HFFc6 (cell line): ENCODE results near the gene B3GLCT. TPM values are rescaled to one million over a fixed set of nuclear protein-coding genes. Genes with fewer than 3 reads are reported as not detected.

ENCODE experiments used
- DNase-seq: peaks from one replicate; pipeline ENCODE4 v3.0.0-alpha.2; 2018
- H3K27ac Mint-ChIP-seq: 2 replicates; pipeline ENCODE4 v1.8.0; 2020; ENCODE audit warnings: mild to moderate bottlenecking, mixed read lengths
- H3K27me3 Mint-ChIP-seq: 2 replicates; pipeline ENCODE4 v1.8.0; 2021; ENCODE audit warnings: mild to moderate bottlenecking, moderate library complexity, mixed read lengths; ENCODE audit not compliant: insufficient read depth
- H3K36me3 Mint-ChIP-seq: 2 replicates; pipeline ENCODE4 v1.8.0; 2021; ENCODE audit warnings: low read depth, mixed read lengths
- H3K4me1 Mint-ChIP-seq: 2 replicates; pipeline ENCODE4 v1.8.0; 2020; ENCODE audit warnings: low read depth, mixed read lengths
- H3K4me3 Mint-ChIP-seq: 2 replicates; pipeline ENCODE4 v1.8.0; 2020; ENCODE audit warnings: mild to moderate bottlenecking, moderate library complexity, mixed read lengths
- H3K9me3 Mint-ChIP-seq: 2 replicates; pipeline ENCODE4 v1.8.0; 2020; ENCODE audit warnings: mild to moderate bottlenecking, mixed read lengths
- total RNA-seq, 6 experiments: library from RNA; stranded (reverse); fragmentation: NEBNext Ultra II Directional; extraction: Animal tissue kit (Norgen Biotek cat#: 25700); gene quantifications; 2 replicates in 1 of 6; 3 replicates in 5 of 6; pipeline ENCODE4 v1.2.3, GENCODE V29; 2021
- TF ChIP-seq, protein P1 (sequence below): fragments of 200-600 bp; sonication (generic); IDR thresholded peaks from 2 replicates; pipeline ENCODE4 v1.5.0; 2021; ENCODE audit warnings: antibody characterized with exemption, mild to moderate bottlenecking

B3GLCT gene
- total RNA-seq, 6 experiments from 2014 or later, result 5.0 to 7.5 (median 6.9) TPM

DNA sequence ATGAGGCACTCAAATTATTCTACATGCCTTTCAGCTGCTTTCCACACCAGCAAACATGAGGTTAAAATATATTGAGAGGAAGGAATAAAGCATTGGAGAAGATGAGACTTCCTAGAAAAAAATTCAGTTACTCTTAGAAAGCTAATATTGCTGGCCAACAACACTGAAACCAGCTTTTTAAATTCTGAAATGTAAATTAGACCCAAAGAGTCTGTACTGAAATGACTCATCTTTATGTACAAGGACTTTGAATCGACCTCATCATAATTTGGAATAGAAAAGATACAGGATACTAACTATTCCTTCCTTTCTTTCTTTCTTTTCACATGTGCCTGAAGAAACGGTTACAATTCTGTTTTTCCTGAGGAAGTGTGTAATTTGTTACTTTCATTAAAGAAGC lies 31.6 kb upstream of the B3GLCT start:
- Mint-ChIP-seq H3K27me3 (no peaks in the 10 kb centered on the region), H3K4me1 (peaks cover 21% of the 10 kb centered on the region), H3K9me3 (no peaks in the 10 kb centered on the region), H3K27ac (no peak overlapping the region), H3K36me3 (no peaks in the 10 kb centered on the region), H3K4me3 (no peak overlapping the region)
- no peak for DNase-seq
- TF ChIP-seq, protein P1, sequence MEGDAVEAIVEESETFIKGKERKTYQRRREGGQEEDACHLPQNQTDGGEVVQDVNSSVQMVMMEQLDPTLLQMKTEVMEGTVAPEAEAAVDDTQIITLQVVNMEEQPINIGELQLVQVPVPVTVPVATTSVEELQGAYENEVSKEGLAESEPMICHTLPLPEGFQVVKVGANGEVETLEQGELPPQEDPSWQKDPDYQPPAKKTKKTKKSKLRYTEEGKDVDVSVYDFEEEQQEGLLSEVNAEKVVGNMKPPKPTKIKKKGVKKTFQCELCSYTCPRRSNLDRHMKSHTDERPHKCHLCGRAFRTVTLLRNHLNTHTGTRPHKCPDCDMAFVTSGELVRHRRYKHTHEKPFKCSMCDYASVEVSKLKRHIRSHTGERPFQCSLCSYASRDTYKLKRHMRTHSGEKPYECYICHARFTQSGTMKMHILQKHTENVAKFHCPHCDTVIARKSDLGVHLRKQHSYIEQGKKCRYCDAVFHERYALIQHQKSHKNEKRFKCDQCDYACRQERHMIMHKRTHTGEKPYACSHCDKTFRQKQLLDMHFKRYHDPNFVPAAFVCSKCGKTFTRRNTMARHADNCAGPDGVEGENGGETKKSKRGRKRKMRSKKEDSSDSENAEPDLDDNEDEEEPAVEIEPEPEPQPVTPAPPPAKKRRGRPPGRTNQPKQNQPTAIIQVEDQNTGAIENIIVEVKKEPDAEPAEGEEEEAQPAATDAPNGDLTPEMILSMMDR, result no peak

DNA sequence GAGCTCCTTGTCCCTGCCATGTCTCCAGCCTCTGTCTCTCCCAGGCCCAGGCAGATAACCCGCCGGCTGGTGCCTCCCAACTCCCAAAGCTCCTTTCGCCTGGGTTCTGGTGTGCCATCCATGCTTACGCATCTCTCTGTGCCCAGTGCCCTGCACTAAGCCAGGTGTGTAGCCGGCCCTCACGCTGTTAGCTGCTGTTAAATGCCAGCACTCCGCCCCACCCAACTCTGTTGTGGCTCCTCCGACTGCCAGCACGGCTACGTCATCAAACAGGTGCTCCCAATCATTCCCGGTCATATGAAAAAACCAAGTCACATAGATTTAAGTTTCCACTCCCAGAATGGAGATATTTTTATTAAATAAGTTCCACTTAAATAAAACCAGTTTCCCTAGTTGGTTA lies 31.0 kb upstream of the B3GLCT start:
- H3K4me3 Mint-ChIP-seq, result no peak overlapping the region
- H3K36me3 Mint-ChIP-seq, result no peaks in the 10 kb centered on the region
- no peaks in the 10 kb centered on the region; the same call in 1 of the 2 replicates for H3K27me3 Mint-ChIP-seq
- TF ChIP-seq, protein P1, result no peak
- no peak overlapping the region for H3K27ac Mint-ChIP-seq
- no peak for DNase-seq
- H3K4me1 Mint-ChIP-seq, result peaks cover 23% of the 10 kb centered on the region
- no peaks in the 10 kb centered on the region for H3K9me3 Mint-ChIP-seq

DNA sequence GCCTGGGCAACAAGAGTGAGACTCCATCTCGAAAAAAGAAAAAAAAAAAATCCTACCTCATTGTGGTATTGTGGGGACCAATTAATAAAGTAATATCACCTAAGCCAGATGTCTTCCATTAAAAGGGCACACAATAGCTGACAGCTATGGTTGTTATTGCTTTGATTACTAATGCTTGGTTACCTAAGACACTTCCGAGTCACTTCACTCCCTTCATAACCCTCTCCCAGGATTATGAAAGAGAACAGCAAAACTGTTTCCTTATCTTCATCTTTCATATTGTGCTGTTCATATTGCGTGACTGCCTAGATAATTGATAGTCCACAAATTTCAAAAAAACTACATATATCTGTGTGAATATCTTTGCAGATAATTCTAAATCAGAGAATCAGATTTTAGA lies 27.8 kb upstream of the B3GLCT start:
- TF ChIP-seq, protein P1, result no peak
- peak; percentile 13 for DNase-seq
- Mint-ChIP-seq H3K27ac (peak overlapping the region; percentile 30), H3K27me3 (no peaks in the 10 kb centered on the region; the same call in none of the 2 replicates), H3K36me3 (no peaks in the 10 kb centered on the region), H3K4me1 (peaks cover 23% of the 10 kb centered on the region), H3K9me3 (no peaks in the 10 kb centered on the region), H3K4me3 (no peak overlapping the region)

DNA sequence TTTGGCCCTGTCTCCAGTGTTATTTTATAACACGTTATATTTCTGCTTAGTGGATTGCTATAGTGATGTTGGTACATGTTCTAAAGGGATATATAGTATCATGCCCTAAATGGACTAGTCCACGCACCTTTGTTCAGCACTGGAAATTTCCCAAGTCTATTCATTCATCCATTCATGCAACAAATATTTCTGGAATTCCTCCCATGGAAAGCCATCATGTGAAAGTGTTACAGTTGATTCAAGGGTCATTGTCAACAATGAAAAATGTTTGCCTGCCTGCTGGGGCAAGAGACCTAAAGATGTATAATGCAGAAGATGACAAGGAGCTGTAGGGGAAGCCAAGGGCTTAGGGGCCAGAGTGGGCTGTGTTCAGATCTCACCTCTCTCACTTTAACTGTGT lies 27.2 kb upstream of the B3GLCT start:
- H3K27me3 Mint-ChIP-seq, result no peaks in the 10 kb centered on the region; the same call in none of the 2 replicates
- peaks cover 4% of the 10 kb centered on the region; the same call in 1 of the 2 replicates for H3K9me3 Mint-ChIP-seq
- H3K27ac Mint-ChIP-seq, result peak overlapping the region; percentile 30
- peak; percentile 86 for DNase-seq
- TF ChIP-seq, protein P1, result no peak
- no peak overlapping the region for H3K4me3 Mint-ChIP-seq
- H3K36me3 Mint-ChIP-seq, result no peaks in the 10 kb centered on the region
- H3K4me1 Mint-ChIP-seq, result peaks cover 20% of the 10 kb centered on the region

DNA sequence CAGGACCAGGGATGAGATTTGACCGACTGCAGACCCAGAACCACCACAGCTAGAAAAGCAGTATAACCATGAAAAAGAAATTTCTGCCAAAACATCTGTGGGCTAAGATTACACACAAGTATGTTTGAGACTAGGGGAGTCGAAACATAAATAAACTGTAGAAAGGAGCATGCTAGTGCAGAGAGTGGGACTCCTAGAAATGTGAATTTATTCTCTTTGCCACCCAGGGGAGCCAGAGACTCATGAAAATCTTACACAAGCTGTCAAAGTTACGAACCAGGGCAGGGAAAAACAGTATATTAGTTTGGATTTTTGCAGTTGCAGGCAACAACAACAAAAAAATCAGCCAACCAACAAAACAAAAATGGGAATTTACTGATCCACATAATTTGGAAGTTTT lies 25.8 kb upstream of the B3GLCT start:
- H3K27me3 Mint-ChIP-seq, result no peaks in the 10 kb centered on the region; the same call in none of the 2 replicates
- peaks cover 9% of the 10 kb centered on the region; the same call in 1 of the 2 replicates for H3K9me3 Mint-ChIP-seq
- peaks cover 4% of the 10 kb centered on the region; the same call in 1 of the 2 replicates for H3K36me3 Mint-ChIP-seq
- DNase-seq, result peak; percentile 7
- TF ChIP-seq, protein P1, result no peak
- no peak overlapping the region for H3K27ac Mint-ChIP-seq
- no peak overlapping the region for H3K4me3 Mint-ChIP-seq
- peaks cover 18% of the 10 kb centered on the region for H3K4me1 Mint-ChIP-seq
